Loucy (cell line): ENCODE results near the gene SYNRG.

Experiments
- H2AFZ ChIP-seq: fragments of 200-600 bp; sonication (generic); 2 replicates; pipeline ENCODE4 v1.6.0; 2016; ENCODE audit warnings: antibody characterized with exemption, mild to moderate bottlenecking, low read length, moderate library complexity
- H3F3A ChIP-seq: fragments of 200-600 bp; 2 replicates; pipeline ENCODE4 v1.6.0; 2016; ENCODE audit warnings: antibody characterized with exemption, low read depth, mild to moderate bottlenecking
- H3K27me3 ChIP-seq: fragments of 200-600 bp; sonication (generic); 2 replicates; pipeline ENCODE4 v1.6.1; 2014; ENCODE audit warnings: low read length, mild to moderate bottlenecking; ENCODE audit not compliant: insufficient read depth, poor library complexity, severe bottlenecking
- H3K36me3 ChIP-seq: fragments of 200-600 bp; sonication (generic); 2 replicates; pipeline ENCODE4 v1.6.1; 2016; ENCODE audit warnings: low read length; ENCODE audit not compliant: insufficient read depth
- H3K4me1 ChIP-seq: fragments of 200-600 bp; sonication (generic); 2 replicates; pipeline ENCODE4 v1.5.1; 2014; ENCODE audit warnings: low read length, mild to moderate bottlenecking; ENCODE audit not compliant: insufficient read depth, poor library complexity, severe bottlenecking
- H3K4me2 ChIP-seq: fragments of 200-600 bp; sonication (generic); 2 replicates; pipeline ENCODE4 v1.6.0; 2014; ENCODE audit warnings: antibody characterized with exemption, low read length, low read depth, mild to moderate bottlenecking; ENCODE audit not compliant: poor library complexity, severe bottlenecking
- H3K4me3 ChIP-seq: fragments of 200-600 bp; sonication (generic); 2 replicates; pipeline ENCODE4 v1.5.1; 2014; ENCODE audit warnings: low read length, mild to moderate bottlenecking, mixed read lengths; ENCODE audit not compliant: poor library complexity, severe bottlenecking
- H3K79me2 ChIP-seq: fragments of 200-600 bp; sonication (generic); 2 replicates; pipeline ENCODE4 v1.6.1; 2014; ENCODE audit warnings: low read length; ENCODE audit not compliant: insufficient read depth
- H3K9ac ChIP-seq: fragments of 200-600 bp; sonication (generic); 2 replicates; pipeline ENCODE4 v1.6.0; 2014; ENCODE audit warnings: mild to moderate bottlenecking, low read depth, low read length, moderate library complexity; ENCODE audit not compliant: poor library complexity, severe bottlenecking
- H3K9me2 ChIP-seq: fragments of 200-600 bp; sonication (generic); replicated peaks from 2 replicates; pipeline ENCODE4 v1.6.1; 2016; ENCODE audit warnings: low read depth, low read length, mixed read lengths
- H3K9me3 ChIP-seq: fragments of 200-600 bp; sonication (generic); 2 replicates; pipeline ENCODE4 v1.6.1; 2014; ENCODE audit warnings: mild to moderate bottlenecking, antibody characterized with exemption, low read length, low read depth; ENCODE audit not compliant: insufficient read depth
- H4K20me1 ChIP-seq: fragments of 200-600 bp; sonication (generic); 2 replicates; pipeline ENCODE4 v1.6.0; 2014; ENCODE audit warnings: antibody characterized with exemption, low read length, mild to moderate bottlenecking; ENCODE audit not compliant: insufficient read depth, poor library complexity, severe bottlenecking
- EZH2phosphoT487 ChIP-seq: fragments of 200-600 bp; IDR thresholded peaks from 2 replicates; pipeline ENCODE4 v1.6.1; 2018; ENCODE audit warnings: antibody characterized with exemption, mild to moderate bottlenecking, moderate library complexity, borderline replicate concordance
- TF ChIP-seq, protein P1 (sequence below): fragments of 200-600 bp; sonication (generic); conservative IDR thresholded peaks from 2 replicates; pipeline ENCODE4 v1.5.1; 2014; ENCODE audit warnings: mild to moderate bottlenecking, antibody characterized with exemption, low read length

SYNRG gene

GRCh38 chr17:37492167-37492566 is 117.1 kb downstream of the SYNRG start:
- Histone ChIP-seq H2AFZ (no peak overlapping the region), H3K4me1 (peaks cover 35% of the 10 kb centered on the region), H3K9me2 (no peaks in the 10 kb centered on the region), H3K4me3 (peak overlapping the region; percentile 89), H3F3A (no peaks in the 10 kb centered on the region), H3K4me2 (peak overlapping the region; percentile 83), H3K27me3 (no peaks in the 10 kb centered on the region), H3K9me3 (no peaks in the 10 kb centered on the region), H3K9ac (peak overlapping the region; percentile 76), H4K20me1 (peaks cover 21% of the 10 kb centered on the region), H3K36me3 (no peaks in the 10 kb centered on the region), H3K79me2 (peaks cover 61% of the 10 kb centered on the region)
- TF ChIP-seq, protein P1, sequence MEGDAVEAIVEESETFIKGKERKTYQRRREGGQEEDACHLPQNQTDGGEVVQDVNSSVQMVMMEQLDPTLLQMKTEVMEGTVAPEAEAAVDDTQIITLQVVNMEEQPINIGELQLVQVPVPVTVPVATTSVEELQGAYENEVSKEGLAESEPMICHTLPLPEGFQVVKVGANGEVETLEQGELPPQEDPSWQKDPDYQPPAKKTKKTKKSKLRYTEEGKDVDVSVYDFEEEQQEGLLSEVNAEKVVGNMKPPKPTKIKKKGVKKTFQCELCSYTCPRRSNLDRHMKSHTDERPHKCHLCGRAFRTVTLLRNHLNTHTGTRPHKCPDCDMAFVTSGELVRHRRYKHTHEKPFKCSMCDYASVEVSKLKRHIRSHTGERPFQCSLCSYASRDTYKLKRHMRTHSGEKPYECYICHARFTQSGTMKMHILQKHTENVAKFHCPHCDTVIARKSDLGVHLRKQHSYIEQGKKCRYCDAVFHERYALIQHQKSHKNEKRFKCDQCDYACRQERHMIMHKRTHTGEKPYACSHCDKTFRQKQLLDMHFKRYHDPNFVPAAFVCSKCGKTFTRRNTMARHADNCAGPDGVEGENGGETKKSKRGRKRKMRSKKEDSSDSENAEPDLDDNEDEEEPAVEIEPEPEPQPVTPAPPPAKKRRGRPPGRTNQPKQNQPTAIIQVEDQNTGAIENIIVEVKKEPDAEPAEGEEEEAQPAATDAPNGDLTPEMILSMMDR = no peak
- no peak for TF ChIP-seq EZH2phosphoT487

GRCh38 chr17:37490638-37491614 is 118.3 kb downstream of the SYNRG start:
- TF ChIP-seq, protein P1 = no peak
- TF ChIP-seq EZH2phosphoT487 = no peak
- Histone ChIP-seq H3K4me1 (peaks cover 35% of the 10 kb centered on the region), H3K9ac (peak overlapping the region; percentile 76), H3K79me2 (peaks cover 52% of the 10 kb centered on the region), H3K4me3 (peak overlapping the region; percentile 89), H3K4me2 (peak overlapping the region; percentile 83), H3K27me3 (no peaks in the 10 kb centered on the region), H3K9me2 (no peaks in the 10 kb centered on the region), H2AFZ (peak overlapping the region; percentile 55), H3K9me3 (no peaks in the 10 kb centered on the region), H3F3A (0 out of 2 replicates have a peak, but pooled peaks cover 3% of the 10 kb centered on the region), H4K20me1 (peaks cover 21% of the 10 kb centered on the region), H3K36me3 (no peaks in the 10 kb centered on the region)

DNA sequence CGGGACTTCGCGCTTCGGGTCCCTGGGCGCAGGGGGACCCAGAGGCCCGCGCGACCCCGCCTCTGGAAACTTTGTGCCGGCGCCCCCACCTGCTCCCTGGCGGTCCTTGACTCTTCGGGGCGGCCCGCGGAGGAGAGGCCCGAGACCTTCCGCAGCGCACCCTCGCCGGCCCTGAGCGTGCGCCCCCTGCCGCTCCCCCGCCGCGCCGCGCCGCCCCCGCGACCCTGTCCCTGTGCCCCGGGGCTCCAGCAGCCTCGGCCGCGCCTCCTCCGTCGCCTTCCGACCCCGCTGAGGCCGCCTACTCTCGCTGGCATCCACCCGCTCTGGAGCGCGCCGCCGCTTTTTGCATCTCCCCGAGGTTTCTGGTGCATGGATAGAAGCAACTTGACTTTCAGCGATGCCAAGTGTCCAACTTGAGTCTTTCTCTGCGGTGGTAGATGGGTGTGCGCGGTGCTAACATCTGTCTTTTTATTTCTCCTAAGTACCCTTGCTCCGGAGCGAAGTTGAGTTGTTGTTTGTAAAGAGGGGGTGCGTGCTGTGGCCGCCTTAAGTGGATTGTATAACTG is 119.1 kb downstream of the SYNRG start:
- H3K4me2 ChIP-seq = peak overlapping the region; percentile 83
- peak overlapping the region; percentile 20; the same call in 1 of the 2 replicates for H2AFZ ChIP-seq
- H4K20me1 ChIP-seq = peaks cover 21% of the 10 kb centered on the region
- peak overlapping the region; percentile 76 for H3K9ac ChIP-seq
- peaks cover 48% of the 10 kb centered on the region for H3K79me2 ChIP-seq
- H3K36me3 ChIP-seq = no peaks in the 10 kb centered on the region
- H3K27me3 ChIP-seq = no peaks in the 10 kb centered on the region
- peak overlapping the region; percentile 89 for H3K4me3 ChIP-seq
- no peaks in the 10 kb centered on the region for H3K9me3 ChIP-seq
- peaks cover 35% of the 10 kb centered on the region for H3K4me1 ChIP-seq
- TF ChIP-seq, protein P1 = peak; percentile 44
- no peak for TF ChIP-seq EZH2phosphoT487
- 0 out of 2 replicates have a peak, but pooled peaks cover 3% of the 10 kb centered on the region for H3F3A ChIP-seq
- no peaks in the 10 kb centered on the region for H3K9me2 ChIP-seq
